H9 (cell line): ENCODE data around the gene TBL1Y. TPM values are rescaled to one million over a fixed set of nuclear protein-coding genes. Genes with fewer than 3 reads are reported as not detected.

Experiments
- DNase-seq: peaks from one replicate; pipeline ENCODE4 v3.0.0-alpha.2; 2017
- H2AFZ ChIP-seq: one replicate; pipeline ENCODE4 v1.6.1; 2013; ENCODE audit warnings: mild to moderate bottlenecking, low read length, control low read depth, moderate library complexity
- H2AK5ac ChIP-seq: 2 replicates; pipeline ENCODE4 v1.6.1; 2013; ENCODE audit warnings: low read length, control low read depth, mixed read lengths; ENCODE audit not compliant: insufficient read length
- H2BK120ac ChIP-seq: one replicate; pipeline ENCODE4 v1.6.1; 2013; ENCODE audit warnings: low read depth, mild to moderate bottlenecking, low read length, control low read depth, inconsistent platforms; ENCODE audit not compliant: poor library complexity, severe bottlenecking
- H2BK12ac ChIP-seq: 2 replicates; pipeline ENCODE4 v1.6.1; 2013; ENCODE audit warnings: low read length, control low read depth, mixed read lengths, low read depth; ENCODE audit not compliant: insufficient read length
- H2BK15ac ChIP-seq: 2 replicates; pipeline ENCODE4 v1.6.1; 2013; ENCODE audit warnings: low read depth, low read length, control low read depth
- H2BK20ac ChIP-seq: one replicate; pipeline ENCODE4 v1.6.1; 2013; ENCODE audit warnings: low read depth, mild to moderate bottlenecking, low read length, control low read depth, inconsistent platforms; ENCODE audit not compliant: poor library complexity, severe bottlenecking
- H2BK5ac ChIP-seq: 2 replicates; pipeline ENCODE4 v1.6.1; 2013; ENCODE audit warnings: low read length, control low read depth, mixed read lengths; ENCODE audit not compliant: insufficient read length
- H3K14ac ChIP-seq: 2 replicates; pipeline ENCODE4 v1.6.1; 2013; ENCODE audit warnings: low read length, control low read depth; ENCODE audit not compliant: insufficient read depth
- H3K18ac ChIP-seq: 2 replicates; pipeline ENCODE4 v1.6.1; 2013; ENCODE audit warnings: low read depth, mild to moderate bottlenecking, mixed read lengths, low read length, control low read depth; ENCODE audit not compliant: insufficient read length
- H3K23ac ChIP-seq: 2 replicates; pipeline ENCODE4 v1.6.1; 2013; ENCODE audit warnings: low read length, control low read depth, mixed read lengths, low read depth; ENCODE audit not compliant: insufficient read length
- H3K23me2 ChIP-seq: 2 replicates; pipeline ENCODE4 v1.6.1; 2013; ENCODE audit warnings: low read depth, mild to moderate bottlenecking, mixed read lengths, low read length, control low read depth; ENCODE audit not compliant: insufficient read length, poor library complexity, severe bottlenecking
- H3K27ac ChIP-seq: 2 replicates; pipeline ENCODE4 v1.5.1; 2013; ENCODE audit warnings: low read length, control low read depth, mixed read lengths, low read depth; ENCODE audit not compliant: insufficient read length
- H3K27me3 ChIP-seq: 2 replicates; pipeline ENCODE4 v1.6.1; 2013; ENCODE audit warnings: low read length, control low read depth, inconsistent platforms; ENCODE audit not compliant: insufficient read depth
- H3K4ac ChIP-seq: 2 replicates; pipeline ENCODE4 v1.6.1; 2013; ENCODE audit warnings: low read depth, mild to moderate bottlenecking, control low read depth, inconsistent platforms, low read length, moderate library complexity
- H3K4me1 ChIP-seq: 2 replicates; pipeline ENCODE4 v1.6.1; 2013; ENCODE audit warnings: low read length, control low read depth, inconsistent platforms; ENCODE audit not compliant: insufficient read depth
- H3K4me2 ChIP-seq: 2 replicates; pipeline ENCODE4 v1.6.1; 2013; ENCODE audit warnings: low read length, control low read depth, mixed read lengths; ENCODE audit not compliant: insufficient read length, insufficient read depth
- H3K56ac ChIP-seq: 2 replicates; pipeline ENCODE4 v1.6.1; 2013; ENCODE audit warnings: low read depth, mild to moderate bottlenecking, mixed read lengths, low read length, control low read depth; ENCODE audit not compliant: insufficient read length
- H3K79me1 ChIP-seq: 2 replicates; pipeline ENCODE4 v1.6.1; 2013; ENCODE audit warnings: low read depth, mild to moderate bottlenecking, moderate library complexity, low read length, control low read depth, inconsistent platforms; ENCODE audit not compliant: insufficient read depth, poor library complexity, severe bottlenecking
- H3K79me2 ChIP-seq: 2 replicates; pipeline ENCODE4 v1.6.1; 2013; ENCODE audit warnings: low read length, control low read depth, inconsistent platforms; ENCODE audit not compliant: insufficient read depth
- H3K9ac ChIP-seq: 2 replicates; pipeline ENCODE4 v1.6.1; 2013; ENCODE audit warnings: low read length, control low read depth, mixed read lengths; ENCODE audit not compliant: insufficient read length; ENCODE audit errors: extremely low read depth
- H3K9me3 ChIP-seq: one replicate; pipeline ENCODE4 v1.6.1; 2013; ENCODE audit warnings: low read depth, low read length, inconsistent platforms; ENCODE audit not compliant: control insufficient read depth
- H3T11ph ChIP-seq: one replicate; pipeline ENCODE4 v1.6.1; 2013; ENCODE audit warnings: mild to moderate bottlenecking, low read length, control low read depth, inconsistent platforms
- H4K20me1 ChIP-seq: one replicate; pipeline ENCODE4 v1.6.1; 2013; ENCODE audit not compliant: control insufficient read depth, insufficient read length, insufficient read depth
- H4K5ac ChIP-seq: 2 replicates; pipeline ENCODE4 v1.6.1; 2013; ENCODE audit warnings: low read depth, mild to moderate bottlenecking, mixed read lengths, low read length, control low read depth; ENCODE audit not compliant: insufficient read length
- H4K8ac ChIP-seq: replicated peaks from 2 replicates; pipeline ENCODE4 v1.6.1; 2013; ENCODE audit warnings: low read length, control low read depth, mixed read lengths, low read depth; ENCODE audit not compliant: insufficient read length
- H4K91ac ChIP-seq: 2 replicates; pipeline ENCODE4 v1.6.1; 2013; ENCODE audit warnings: low read depth, mild to moderate bottlenecking, moderate library complexity, mixed read lengths, low read length, control low read depth; ENCODE audit not compliant: insufficient read length
- H3K27ac Mint-ChIP-seq, 3 experiments: 2 replicates in 2 of 3; 3 replicates in 1 of 3; pipeline ENCODE4 v1.8.0; 2020 to 2021; ENCODE audit warnings: mixed read lengths in 3 of 3, mild to moderate bottlenecking in 1 of 3, moderate library complexity in 1 of 3
- H3K27me3 Mint-ChIP-seq: 2 replicates; pipeline ENCODE4 v1.8.0; 2021; ENCODE audit warnings: low read depth, mild to moderate bottlenecking, moderate library complexity, mixed read lengths
- H3K36me3 Mint-ChIP-seq, 3 experiments: 2 replicates in 2 of 3; 3 replicates in 1 of 3; pipeline ENCODE4 v1.8.0; 2020 to 2021; ENCODE audit warnings: low read depth in 3 of 3, mixed read lengths in 3 of 3; ENCODE audit not compliant: insufficient read depth in 1 of 3
- H3K4me1 Mint-ChIP-seq, 2 experiments: 2 replicates each; pipeline ENCODE4 v1.8.0; 2020; ENCODE audit warnings: mixed read lengths in 2 of 2
- H3K4me3 Mint-ChIP-seq, 2 experiments: 2 replicates in 1 of 2; 3 replicates in 1 of 2; pipeline ENCODE4 v1.8.0; 2020 to 2021; ENCODE audit warnings: mild to moderate bottlenecking in 2 of 2, mixed read lengths in 2 of 2, moderate library complexity in 1 of 2
- H3K9me3 Mint-ChIP-seq, 2 experiments: 2 replicates in 1 of 2; 3 replicates in 1 of 2; pipeline ENCODE4 v1.8.0; 2020; ENCODE audit warnings: mild to moderate bottlenecking in 2 of 2, mixed read lengths in 2 of 2, moderate library complexity in 1 of 2
- CTCF ChIP-seq: fragments of 200-600 bp; sonication (generic); conservative IDR thresholded peaks from 3 replicates; pipeline ENCODE4 v1.8.0; 2021; ENCODE audit warnings: antibody characterized with exemption, mild to moderate bottlenecking
- WGBS: extraction: QIAGEN DNeasy Blood & Tissue Kit; methylation state at CpG from one replicate; pipeline ENCODE4 v1.1.7; 2013; ENCODE audit warnings: missing lambda C conversion rate, low lambda C conversion rate, mixed read lengths; ENCODE audit not compliant: insufficient read length; ENCODE audit errors: extremely low coverage; 5-methylcytosine and 5-hydroxymethylcytosine counted together
- total RNA-seq: library from RNA; stranded (reverse); gene quantifications from 2 replicates; pipeline ENCODE4 v1.2.1, GENCODE V29; 2021

The TBL1Y gene
- total RNA-seq, 1 experiment from 2014 or later, result not detected

- H3K4me3 Mint-ChIP-seq, result no peak overlapping the region
These were observed 205.4 kb downstream of the TBL1Y start for GRCh38 chrY:7115871-7116270.

More at GRCh38 chrY:7115871-7116270, 205.4 kb downstream of the TBL1Y start:
- H2BK15ac ChIP-seq, result no peak overlapping the region
- no peak overlapping the region for H2BK12ac ChIP-seq
- no peaks in the 10 kb centered on the region for H3K23me2 ChIP-seq
- H4K5ac ChIP-seq, result no peak overlapping the region
- TF ChIP-seq CTCF, result no peak
- H3K9me3 ChIP-seq, result no peaks in the 10 kb centered on the region
- H2AK5ac ChIP-seq, result no peak overlapping the region
- no peak overlapping the region for H2AFZ ChIP-seq
- no peak overlapping the region for H3K4me2 ChIP-seq
- no peak overlapping the region for H4K91ac ChIP-seq
- no peak overlapping the region for H3K4ac ChIP-seq
- H3K9me3 Mint-ChIP-seq, result no peaks in the 10 kb centered on the region
- DNase-seq, result no peak
- no peaks in the 10 kb centered on the region for H3K79me1 ChIP-seq
- no peaks in the 10 kb centered on the region for H3K4me1 Mint-ChIP-seq
- no peak overlapping the region for H2BK5ac ChIP-seq
- no peaks in the 10 kb centered on the region for H3K36me3 Mint-ChIP-seq
- H3K14ac ChIP-seq, result no peak overlapping the region
- no peak overlapping the region for H3K27ac Mint-ChIP-seq
- H4K8ac ChIP-seq, result no peak overlapping the region
- H3K9ac ChIP-seq, result no peak overlapping the region
- H2BK20ac ChIP-seq, result no peak overlapping the region
- no peaks in the 10 kb centered on the region for H3K4me1 ChIP-seq
- no peak overlapping the region for H3K56ac ChIP-seq
- H3K79me2 ChIP-seq, result no peaks in the 10 kb centered on the region
- H4K20me1 ChIP-seq, result no peaks in the 10 kb centered on the region
- H3K18ac ChIP-seq, result no peak overlapping the region
- no peak overlapping the region for H3K23ac ChIP-seq
- no CpG with 5 or more reads among the region's 5 CpGs for WGBS
- H3K27ac ChIP-seq, result no peak overlapping the region
- H2BK120ac ChIP-seq, result no peak overlapping the region
- H3K27me3 ChIP-seq, result no peaks in the 10 kb centered on the region
- no peaks in the 10 kb centered on the region for H3K27me3 Mint-ChIP-seq
- H3T11ph ChIP-seq, result no peak overlapping the region
